Spleen (tissue), 11 donors: ENCODE results near the gene AHI1. TPM values are rescaled to one million over a fixed set of nuclear protein-coding genes. Genes with fewer than 3 reads are reported as not detected.

Experiments used
- DNase-seq: peaks from one replicate; pipeline ENCODE4 v3.0.0-alpha.2; 2020
- H3K27ac ChIP-seq, 8 donors: fragments of 200-600 bp; sonication (generic) in 7 of 8; 1 replicate in 4 of 8; 2 replicates in 4 of 8; pipeline versions ENCODE4 v1.5.0 to v1.8.0; 2016 to 2021; ENCODE audit warnings: inconsistent platforms in 4 of 8, mild to moderate bottlenecking in 4 of 8, moderate library complexity in 1 of 8
- H3K27me3 ChIP-seq, 7 donors: fragments of 200-600 bp; sonication (generic) in 6 of 7; replicated peaks in 1 of 7; 1 replicate in 4 of 7; 2 replicates in 3 of 7; pipeline versions ENCODE4 v1.5.0 to v1.8.0; 2016 to 2021; ENCODE audit warnings: inconsistent platforms in 3 of 7, mild to moderate bottlenecking in 1 of 7
- H3K36me3 ChIP-seq, 6 donors: fragments of 200-600 bp; sonication (generic) in 5 of 6; 1 replicate in 4 of 6; 2 replicates in 2 of 6; pipeline versions ENCODE4 v1.5.0 to v1.8.0; 2016 to 2021; ENCODE audit warnings: inconsistent platforms in 2 of 6
- H3K4me1 ChIP-seq, 6 donors: fragments of 200-600 bp; sonication (generic) in 5 of 6; 1 replicate in 3 of 6; 2 replicates in 3 of 6; pipeline versions ENCODE4 v1.5.0 to v1.8.0; 2016 to 2021; ENCODE audit warnings: inconsistent platforms in 3 of 6
- H3K4me3 ChIP-seq, 8 donors: fragments of 200-600 bp; sonication (generic) in 7 of 8; 1 replicate in 4 of 8; 2 replicates in 4 of 8; pipeline versions ENCODE4 v1.5.0 to v1.8.0; 2016 to 2021; ENCODE audit warnings: inconsistent platforms in 4 of 8, mild to moderate bottlenecking in 4 of 8, moderate library complexity in 2 of 8
- H3K9me3 ChIP-seq, 8 donors: fragments of 200-600 bp; sonication (generic) in 7 of 8; 1 replicate in 4 of 8; 2 replicates in 4 of 8; pipeline versions ENCODE4 v1.5.0 to v1.8.0; 2016 to 2021; ENCODE audit warnings: inconsistent platforms in 4 of 8
- POLR2A ChIP-seq, 3 donors: fragments of 450-650 bp; IDR thresholded peaks; one replicate each; pipeline ENCODE4 v1.5.1; 2017; ENCODE audit warnings: antibody characterized with exemption in 3 of 3, mild to moderate bottlenecking in 1 of 3
- POLR2AphosphoS5 ChIP-seq, 3 donors: sonication (generic); formaldehyde crosslinking; IDR thresholded peaks; one replicate each; pipeline ENCODE4 v1.5.1; 2017; ENCODE audit warnings: antibody characterized with exemption in 3 of 3
- WGBS, 5 donors: extraction: QIAGEN DNeasy Blood & Tissue Kit in 3 of 5; methylation state at CpG; one replicate each; pipeline versions ENCODE4 v1.1.5 to v1.1.7; 2013 to 2018; 5-methylcytosine and 5-hydroxymethylcytosine counted together
- intact Hi-C: fragments of 100-400 bp; cut with DNase I; formaldehyde crosslinking; loops from one replicate; pipeline ENCODE4 v1.15.0; 2023; ENCODE audit warnings: low total_unique reads
- polyA plus RNA-seq, 3 donors: library from polyadenylated mRNA; stranded (reverse); fragments of 200-250 nt; gene quantifications; one replicate each; pipeline ENCODE4 v1.2.1, GENCODE V29; 2013
- total RNA-seq, 7 donors: library from RNA; depleted of rRNA in 3 of 7; stranded (reverse); fragments of >200 nt in 3 of 7; fragmentation: NEBNext Ultra II Directional in 4 of 7; extraction: Animal tissue kit (Norgen Biotek cat#: 25700) in 4 of 7; gene quantifications; one replicate each; pipeline versions ENCODE4 v1.1.0 to v1.2.1, GENCODE V29; 2016 to 2021
- TF ChIP-seq, protein P1 (sequence below), 11 experiments: fragments of 200-600 bp in 7 of 11; fragments of 450-650 bp in 4 of 11; sonication (generic) in 4 of 11; IDR thresholded peaks in 8 of 11; conservative IDR thresholded peaks in 3 of 11; 1 replicate in 7 of 11; 2 replicates in 4 of 11; pipeline versions ENCODE4 v1.4.0 to v1.8.0; 2016 to 2021; ENCODE audit warnings: antibody characterized with exemption in 11 of 11, inconsistent platforms in 4 of 11, mild to moderate bottlenecking in 1 of 11
- donor health status: healthy with polysubstance abuse.
- donor health status: DM: no; HTN: no; CAD: no; lungs with moderate emphysema.
- donor health status: DM: no; HTN: no; CAD: no.
- donor health status: Bipolar disorder and iron deficiency.
- donor health status: healthy.
- donor health status: DM: no; HTN: no; CAD: no.
- donor health status: DM: yes; HTN: yes; CAD: no.

The AHI1 gene
- total and polyA plus RNA-seq, 10 donors = 3.6 to 21.8 (median 16.9) TPM

DNA sequence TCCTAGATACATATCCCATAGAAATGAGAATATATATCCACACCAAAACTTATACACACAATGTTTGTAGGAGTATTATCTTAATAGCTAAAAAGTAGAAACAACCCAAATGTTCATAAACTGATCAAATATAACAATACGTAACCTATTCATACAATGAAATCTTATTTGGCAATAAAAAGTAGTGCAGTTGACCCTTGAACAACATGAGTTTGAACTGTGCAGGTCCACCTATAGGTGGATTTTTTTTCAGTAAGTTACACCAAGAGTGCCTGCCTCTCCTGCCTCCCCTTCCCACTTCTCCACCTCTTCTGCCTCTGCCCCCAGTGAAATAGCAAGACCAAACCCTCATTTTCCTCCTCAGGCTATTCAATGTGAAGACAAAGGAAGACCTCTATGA, 95.2 kb downstream of the AHI1 start:
- Histone ChIP-seq H3K27ac (no peak overlapping the region), H3K27me3 (no peaks in the 10 kb centered on the region), H3K4me3 (no peak overlapping the region), H3K36me3 (peaks cover 0 to 29% (median 0%) of the 10 kb centered on the region in 6 donors), H3K9me3 (no peaks in the 10 kb centered on the region), H3K4me1 (no peaks in the 10 kb centered on the region)
- TF ChIP-seq, protein P1, sequence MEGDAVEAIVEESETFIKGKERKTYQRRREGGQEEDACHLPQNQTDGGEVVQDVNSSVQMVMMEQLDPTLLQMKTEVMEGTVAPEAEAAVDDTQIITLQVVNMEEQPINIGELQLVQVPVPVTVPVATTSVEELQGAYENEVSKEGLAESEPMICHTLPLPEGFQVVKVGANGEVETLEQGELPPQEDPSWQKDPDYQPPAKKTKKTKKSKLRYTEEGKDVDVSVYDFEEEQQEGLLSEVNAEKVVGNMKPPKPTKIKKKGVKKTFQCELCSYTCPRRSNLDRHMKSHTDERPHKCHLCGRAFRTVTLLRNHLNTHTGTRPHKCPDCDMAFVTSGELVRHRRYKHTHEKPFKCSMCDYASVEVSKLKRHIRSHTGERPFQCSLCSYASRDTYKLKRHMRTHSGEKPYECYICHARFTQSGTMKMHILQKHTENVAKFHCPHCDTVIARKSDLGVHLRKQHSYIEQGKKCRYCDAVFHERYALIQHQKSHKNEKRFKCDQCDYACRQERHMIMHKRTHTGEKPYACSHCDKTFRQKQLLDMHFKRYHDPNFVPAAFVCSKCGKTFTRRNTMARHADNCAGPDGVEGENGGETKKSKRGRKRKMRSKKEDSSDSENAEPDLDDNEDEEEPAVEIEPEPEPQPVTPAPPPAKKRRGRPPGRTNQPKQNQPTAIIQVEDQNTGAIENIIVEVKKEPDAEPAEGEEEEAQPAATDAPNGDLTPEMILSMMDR (IDR thresholded peaks at IDR 0.05 in 8 of 11, conservative IDR thresholded peaks at IDR 0.05 in 3 of 11) = no peak
- TF ChIP-seq POLR2AphosphoS5 (IDR thresholded peaks at IDR 0.05) = no peak
- no peak for TF ChIP-seq POLR2A (IDR thresholded peaks at IDR 0.05)
- WGBS, 5 donors = 91 to 97% (median 97%) methylated on average over 1 of the region's 1 CpG
- intact Hi-C loops = no loop called here
- no peak for DNase-seq

DNA sequence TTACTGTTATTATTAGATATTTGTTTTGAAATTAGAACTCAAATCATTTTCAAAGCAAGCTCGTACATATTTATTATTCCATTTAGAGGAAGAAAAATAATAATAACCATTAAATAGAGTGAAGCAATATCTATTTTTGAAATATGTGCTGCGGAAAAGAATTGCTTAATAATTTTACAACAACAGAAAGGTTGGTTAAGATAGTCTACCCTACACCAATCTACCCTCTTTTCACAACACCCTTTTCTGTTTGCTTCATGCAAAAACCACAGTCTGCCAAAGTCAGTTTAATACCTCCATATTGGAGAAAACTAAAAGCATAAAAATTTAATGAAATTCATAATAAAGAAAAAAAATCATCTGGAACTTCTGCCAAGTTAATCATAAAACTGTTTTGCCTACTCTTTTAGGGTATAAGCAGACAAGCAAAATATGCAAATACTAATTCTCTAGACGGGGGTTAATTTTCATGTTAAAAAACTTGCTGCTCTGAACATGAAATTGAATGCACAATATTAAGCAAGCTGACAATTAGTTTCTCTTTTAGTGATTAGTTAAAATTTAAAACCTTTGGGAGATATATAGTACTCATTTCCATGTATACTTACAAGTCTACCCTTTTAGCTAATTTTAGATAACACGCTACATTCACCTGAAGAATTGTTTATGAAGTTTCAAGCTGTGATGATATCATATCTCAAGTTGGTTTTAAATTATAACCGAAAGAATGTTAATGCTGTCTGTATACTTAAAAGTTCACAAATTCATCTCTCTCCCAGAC, 100.2 kb downstream of the AHI1 start:
- Histone ChIP-seq H3K27ac (no peak overlapping the region), H3K36me3 (peaks cover 0 to 4% (median 0%) of the 10 kb centered on the region in 6 donors), H3K9me3 (no peaks in the 10 kb centered on the region), H3K4me1 (no peaks in the 10 kb centered on the region), H3K4me3 (no peak overlapping the region), H3K27me3 (no peaks in the 10 kb centered on the region)
- intact Hi-C loops = no loop called here
- WGBS, 5 donors = 67 to 88% (median 75%) methylated on average over 5 of the region's 5 CpGs
- TF ChIP-seq, protein P1 (IDR thresholded peaks at IDR 0.05 in 8 of 11, conservative IDR thresholded peaks at IDR 0.05 in 3 of 11) = no peak
- TF ChIP-seq POLR2A (IDR thresholded peaks at IDR 0.05) (no peak), POLR2AphosphoS5 (IDR thresholded peaks at IDR 0.05) (no peak)
- no peak for DNase-seq

DNA sequence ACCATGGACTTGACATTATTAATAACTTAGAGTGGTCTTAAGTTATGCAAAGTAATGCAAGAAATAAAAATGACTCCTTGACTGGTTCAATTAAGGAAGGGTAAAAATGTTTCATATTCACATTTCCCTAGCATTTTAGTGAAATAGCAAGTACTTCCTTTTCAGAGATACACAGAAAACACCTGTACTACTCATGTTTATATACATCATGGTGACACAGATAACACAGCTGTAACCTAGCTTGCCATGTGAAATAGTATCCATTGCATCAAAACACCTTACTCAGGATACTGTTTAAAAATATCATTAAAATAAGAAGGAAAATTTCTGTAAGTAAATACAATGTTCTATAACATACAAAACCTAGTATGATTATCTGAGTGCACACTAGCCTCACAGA, 102.4 kb downstream of the AHI1 start:
- Histone ChIP-seq H3K4me3 (no peak overlapping the region), H3K27me3 (no peaks in the 10 kb centered on the region), H3K36me3 (peaks cover 0 to 4% (median 0%) of the 10 kb centered on the region in 6 donors), H3K9me3 (no peaks in the 10 kb centered on the region), H3K4me1 (no peaks in the 10 kb centered on the region), H3K27ac (no peak overlapping the region)
- DNase-seq = no peak
- intact Hi-C loops = no loop called here
- TF ChIP-seq, protein P1 (IDR thresholded peaks at IDR 0.05 in 8 of 11, conservative IDR thresholded peaks at IDR 0.05 in 3 of 11) = no peak
- TF ChIP-seq POLR2AphosphoS5 (IDR thresholded peaks at IDR 0.05) (no peak), POLR2A (IDR thresholded peaks at IDR 0.05) (no peak)

DNA sequence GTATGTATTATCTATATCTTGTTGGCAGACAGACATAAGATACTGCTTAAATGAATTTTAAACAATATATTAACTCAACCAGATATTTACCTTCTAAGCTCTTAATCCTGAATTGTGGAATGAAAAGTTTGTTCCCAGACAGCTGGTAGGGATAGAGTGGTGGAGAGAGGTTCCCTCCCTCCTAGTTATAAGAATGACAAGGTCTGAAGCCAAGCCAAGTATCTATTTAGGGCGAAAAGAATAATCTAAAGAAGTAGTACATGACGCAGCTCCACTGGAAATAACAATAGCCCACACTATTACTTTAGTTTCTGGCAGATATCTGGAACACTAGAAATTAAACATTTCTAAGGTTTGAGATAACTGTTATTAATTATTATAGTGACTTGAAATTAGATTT, 104.3 kb downstream of the AHI1 start:
- Histone ChIP-seq H3K9me3 (no peaks in the 10 kb centered on the region), H3K4me3 (no peak overlapping the region), H3K4me1 (no peaks in the 10 kb centered on the region), H3K27me3 (no peaks in the 10 kb centered on the region), H3K27ac (no peak overlapping the region), H3K36me3 (peaks cover 0 to 4% (median 0%) of the 10 kb centered on the region in 6 donors)
- TF ChIP-seq POLR2A (IDR thresholded peaks at IDR 0.05) = no peak
- DNase-seq = no peak
- intact Hi-C loops = no loop called here
- 87 to 99% (median 90%) methylated on average over 2 of the region's 2 CpGs for WGBS, 5 donors
